Pancreas (tissue), 10 donors: ENCODE data around the gene UBXN11. TPM values are rescaled to one million over a fixed set of nuclear protein-coding genes. Genes with fewer than 3 reads are reported as not detected.
"Not testable (repeated sequence)": the region's sequence is repeated elsewhere in the genome, so short reads cannot be mapped to it uniquely, and the experiment has no call there.

ENCODE experiments used
- ATAC-seq, 4 donors: fragments of 200-7000 bp; cut with Tn5 transposase; one replicate each; pipeline versions ENCODE4 v1.8.0 to v1.9.1; 2020; ENCODE audit warnings: mild to moderate bottlenecking in 4 of 4, moderate library complexity in 4 of 4
- DNase-seq, 6 donors: peaks; one replicate each; pipeline ENCODE4 v3.0.0-alpha.2; 2020
- FAIRE-seq: peaks from 2 replicates; lab custom pipeline; 2012; peaks lifted over from hg19 to GRCh38; lab: Jason Lieb, UNC
- H3K27ac ChIP-seq, 4 donors: fragments of 200-600 bp; sonication (generic); 1 replicate in 3 of 4; 2 replicates in 1 of 4; pipeline versions ENCODE4 v1.5.0 to v1.8.0; 2020
- H3K27me3 ChIP-seq, 4 donors: fragments of 200-600 bp; one replicate each; pipeline ENCODE4 v1.8.0; 2021
- H3K36me3 ChIP-seq, 3 donors: fragments of 200-600 bp; sonication (generic) in 1 of 3; one replicate each; pipeline versions ENCODE4 v1.5.0 to v1.8.0; 2020 to 2021
- H3K4me1 ChIP-seq, 3 donors: fragments of 200-600 bp; one replicate each; pipeline ENCODE4 v1.8.0; 2021
- H3K4me3 ChIP-seq, 4 donors: fragments of 200-600 bp; sonication (generic) in 2 of 4; one replicate each; pipeline versions ENCODE4 v1.5.0 to v1.8.0; 2020 to 2021
- H3K9me3 ChIP-seq, 4 donors: fragments of 200-600 bp; one replicate each; pipeline ENCODE4 v1.8.0; 2021
- WGBS, 2 donors: extraction: QIAGEN DNeasy Blood & Tissue Kit; methylation state at CpG; one replicate each; pipeline ENCODE4 v1.1.7; 2013; 5-methylcytosine and 5-hydroxymethylcytosine counted together
- intact Hi-C, 3 donors: fragments of 100-400 bp; cut with DNase I; formaldehyde crosslinking; loops; one replicate each; pipeline versions ENCODE4 v1.11.1 to v1.14.2; 2022
- polyA plus RNA-seq, 2 donors: library from polyadenylated mRNA; stranded (reverse); fragments of 200-250 nt; gene quantifications; one replicate each; pipeline ENCODE4 v1.2.3, GENCODE V29; 2013
- total RNA-seq, 6 donors: library from RNA; stranded (reverse); fragmentation: NEBNext Ultra II Directional in 4 of 6; extraction: Animal tissue kit (Norgen Biotek cat#: 25700) in 4 of 6; gene quantifications; one replicate each; pipeline versions ENCODE4 v1.2.1 to v1.2.4, GENCODE V29; 2021 to 2023
- TF ChIP-seq, protein P1 (sequence below), 4 donors: fragments of 200-600 bp; sonication (generic) in 3 of 4; IDR thresholded peaks; one replicate each; pipeline versions ENCODE4 v1.5.0 to v1.8.0; 2021; ENCODE audit warnings: antibody characterized with exemption in 4 of 4
- donor health status: healthy with polysubstance abuse.
- donor health status: DM: no; HTN: no; CAD: no; lungs with moderate emphysema.
- donor health status: DM: no; HTN: no; CAD: no.
- donor health status: control.
- donor health status: control.
- donor health status: Bipolar disorder and iron deficiency.
- donor health status: DM: yes; HTN: yes; CAD: no.
- donor health status: DM: no; HTN: no; CAD: no.
- donor health status: DM: no; HTN: no; CAD: no.
- donor health status: DM: yes; HTN: yes; CAD: no.

Gene UBXN11
- total and polyA plus RNA-seq, 8 donors: 8.7 to 61.6 (median 13.9) TPM

DNA sequence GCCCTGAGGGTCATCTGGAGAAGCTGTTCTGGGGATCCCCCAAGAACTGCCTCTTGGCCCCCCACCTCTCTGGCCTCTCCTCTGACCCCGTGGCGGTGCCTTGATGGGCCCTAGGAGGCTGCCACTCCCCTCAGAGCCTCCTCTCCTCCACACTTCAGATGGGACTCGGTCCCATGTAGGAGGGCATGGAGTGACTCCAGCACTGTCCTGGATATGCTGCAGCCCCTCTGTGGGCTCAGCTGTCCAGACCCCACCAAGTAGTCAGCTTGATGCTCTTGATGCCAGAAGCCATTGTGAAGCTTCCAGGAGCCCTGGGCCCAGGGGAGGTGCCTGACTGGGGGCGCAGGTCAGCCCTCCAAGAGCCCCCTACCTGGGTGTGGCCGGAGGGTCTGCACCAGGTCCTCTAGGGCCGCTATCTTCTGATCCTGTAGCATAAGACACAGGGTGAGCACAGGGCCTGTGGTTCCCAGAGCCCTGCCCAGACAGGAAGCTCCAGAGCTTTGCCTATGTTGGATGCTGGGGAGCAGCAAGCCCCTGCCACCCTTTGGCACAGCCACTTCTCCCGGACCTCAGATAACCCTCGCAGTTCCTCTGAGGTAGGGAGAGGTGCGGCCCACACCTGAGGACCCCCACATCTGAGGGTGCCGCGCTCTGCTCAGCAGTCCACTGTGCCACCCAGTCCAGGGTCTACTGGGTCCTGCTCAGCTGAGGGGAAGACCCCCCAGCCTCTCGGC, 9.2 kb downstream of the UBXN11 start:
- ATAC-seq (no peak), DNase-seq (no peak), FAIRE-seq (no peak)
- WGBS, 2 donors: 90 to 91% methylated on average over 12 of the region's 12 CpGs
- intact Hi-C loops: loop anchor here in 1 of 3 donors (2.0 kb wide), 1 partner anchor 14 kb away; no protein-coding TSS in a partner anchor
- H3K4me3 ChIP-seq: no peak overlapping the region
- no peaks in the 10 kb centered on the region for H3K4me1 ChIP-seq
- H3K36me3 ChIP-seq: no peaks in the 10 kb centered on the region
- H3K9me3 ChIP-seq: no peaks in the 10 kb centered on the region
- H3K27ac ChIP-seq: no peak overlapping the region
- no peaks in the 10 kb centered on the region for H3K27me3 ChIP-seq
- TF ChIP-seq, protein P1, sequence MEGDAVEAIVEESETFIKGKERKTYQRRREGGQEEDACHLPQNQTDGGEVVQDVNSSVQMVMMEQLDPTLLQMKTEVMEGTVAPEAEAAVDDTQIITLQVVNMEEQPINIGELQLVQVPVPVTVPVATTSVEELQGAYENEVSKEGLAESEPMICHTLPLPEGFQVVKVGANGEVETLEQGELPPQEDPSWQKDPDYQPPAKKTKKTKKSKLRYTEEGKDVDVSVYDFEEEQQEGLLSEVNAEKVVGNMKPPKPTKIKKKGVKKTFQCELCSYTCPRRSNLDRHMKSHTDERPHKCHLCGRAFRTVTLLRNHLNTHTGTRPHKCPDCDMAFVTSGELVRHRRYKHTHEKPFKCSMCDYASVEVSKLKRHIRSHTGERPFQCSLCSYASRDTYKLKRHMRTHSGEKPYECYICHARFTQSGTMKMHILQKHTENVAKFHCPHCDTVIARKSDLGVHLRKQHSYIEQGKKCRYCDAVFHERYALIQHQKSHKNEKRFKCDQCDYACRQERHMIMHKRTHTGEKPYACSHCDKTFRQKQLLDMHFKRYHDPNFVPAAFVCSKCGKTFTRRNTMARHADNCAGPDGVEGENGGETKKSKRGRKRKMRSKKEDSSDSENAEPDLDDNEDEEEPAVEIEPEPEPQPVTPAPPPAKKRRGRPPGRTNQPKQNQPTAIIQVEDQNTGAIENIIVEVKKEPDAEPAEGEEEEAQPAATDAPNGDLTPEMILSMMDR (IDR thresholded peaks at IDR 0.05): no peak

DNA sequence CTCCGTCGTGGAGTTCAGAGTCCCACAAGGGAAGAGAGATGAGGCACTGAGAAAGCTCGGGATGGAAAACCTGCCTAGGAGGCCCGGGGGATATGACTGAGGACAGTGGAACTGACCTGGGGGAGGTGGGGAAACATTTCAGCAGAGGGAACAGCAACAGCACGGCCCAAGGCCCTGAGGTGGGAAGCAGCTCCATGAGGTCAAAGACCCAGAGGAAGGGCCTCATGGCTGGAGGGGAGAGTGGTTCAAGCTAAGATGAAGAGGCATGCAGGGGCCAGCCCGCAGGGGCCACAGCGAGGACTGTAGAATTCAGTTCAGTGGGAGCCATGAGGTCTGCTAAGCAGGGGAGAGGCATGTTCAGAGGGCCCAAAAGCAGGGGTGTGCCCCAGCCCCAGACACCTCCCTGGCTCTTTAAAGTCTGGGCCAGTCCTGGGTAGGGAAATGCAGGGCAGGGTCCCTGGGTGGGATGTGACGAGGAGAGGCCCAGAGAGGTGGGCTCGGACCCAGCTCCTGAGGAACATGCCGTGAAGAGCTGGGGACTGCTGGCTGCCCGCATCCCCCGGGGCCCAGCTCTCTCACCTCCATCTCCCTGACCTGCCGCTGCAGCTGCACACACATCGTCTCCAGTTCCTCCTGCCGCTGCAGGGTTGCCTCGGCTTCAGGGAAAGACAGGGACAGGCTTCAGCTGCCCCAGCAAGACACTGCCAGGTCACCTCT, 9.9 kb downstream of the UBXN11 start:
- 87 to 94% methylated on average over 16 of the region's 16 CpGs for WGBS, 2 donors
- no peak for FAIRE-seq
- Histone ChIP-seq H3K9me3 (no peaks in the 10 kb centered on the region), H3K27me3 (no peaks in the 10 kb centered on the region), H3K4me3 (no peak overlapping the region), H3K4me1 (no peaks in the 10 kb centered on the region), H3K27ac (no peak overlapping the region), H3K36me3 (no peaks in the 10 kb centered on the region)
- intact Hi-C loops: loop anchor here in 1 of 3 donors (2.0 kb wide), 1 partner anchor 14 kb away; no protein-coding TSS in a partner anchor
- ATAC-seq: no peak
- no peak for DNase-seq
- TF ChIP-seq, protein P1 (IDR thresholded peaks at IDR 0.05): no peak

DNA sequence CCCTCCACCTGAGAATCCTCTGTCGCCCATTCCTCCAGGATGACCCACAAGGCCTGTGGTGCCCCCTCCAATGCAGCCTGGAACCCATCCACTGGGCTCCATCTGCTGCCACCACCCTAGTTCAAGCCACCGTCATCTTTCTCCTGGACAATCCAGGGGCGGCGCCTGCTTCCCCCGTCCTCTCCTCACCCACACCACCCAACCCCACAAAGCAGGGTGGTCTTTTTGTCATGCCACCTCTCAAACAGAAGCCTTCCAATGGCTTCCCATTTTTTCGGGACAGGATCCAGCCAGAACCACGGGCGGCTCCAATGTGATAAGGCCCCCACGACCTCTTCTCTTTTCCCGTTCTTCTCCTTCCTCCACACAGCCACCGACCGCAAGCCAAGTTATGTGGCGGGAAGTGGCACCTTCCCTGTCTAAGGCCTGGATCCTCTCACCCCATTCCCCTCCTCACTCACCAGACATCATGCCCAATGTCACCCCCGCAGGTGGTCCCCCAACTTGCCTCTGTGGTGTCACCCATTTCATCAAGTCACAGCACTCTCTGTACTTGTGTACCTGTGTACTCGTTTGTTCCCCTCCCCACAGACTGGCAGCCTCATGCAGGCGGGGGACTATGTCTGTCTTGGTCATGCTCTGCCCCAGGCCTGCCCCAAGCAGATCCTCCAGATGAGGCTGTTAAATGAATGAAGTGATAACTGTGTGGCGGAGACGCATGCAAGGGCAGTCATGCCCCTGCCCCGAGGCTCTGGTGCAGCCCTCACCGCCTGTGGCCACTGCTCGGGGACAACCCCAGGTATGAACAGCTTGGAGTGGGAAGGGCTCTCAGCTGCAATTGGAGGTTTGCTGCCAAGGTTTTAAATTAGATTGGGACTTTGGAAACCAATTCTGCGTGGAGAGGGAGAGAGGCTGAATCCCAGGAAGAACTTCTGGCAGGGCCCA, 11.0 kb downstream of the UBXN11 start:
- no peak for DNase-seq
- WGBS, 2 donors: 86 to 90% methylated on average over 22 of the region's 22 CpGs
- Histone ChIP-seq H3K4me1 (no peaks in the 10 kb centered on the region), H3K36me3 (no peaks in the 10 kb centered on the region), H3K27ac (no peak overlapping the region), H3K4me3 (no peak overlapping the region), H3K27me3 (no peaks in the 10 kb centered on the region), H3K9me3 (no peaks in the 10 kb centered on the region)
- no peak for FAIRE-seq
- intact Hi-C loops: loop anchor here in 1 of 3 donors (2.0 kb wide), 1 partner anchor 13 kb away; no protein-coding TSS in a partner anchor
- TF ChIP-seq, protein P1 (IDR thresholded peaks at IDR 0.05): no peak
- ATAC-seq: no peak

DNA sequence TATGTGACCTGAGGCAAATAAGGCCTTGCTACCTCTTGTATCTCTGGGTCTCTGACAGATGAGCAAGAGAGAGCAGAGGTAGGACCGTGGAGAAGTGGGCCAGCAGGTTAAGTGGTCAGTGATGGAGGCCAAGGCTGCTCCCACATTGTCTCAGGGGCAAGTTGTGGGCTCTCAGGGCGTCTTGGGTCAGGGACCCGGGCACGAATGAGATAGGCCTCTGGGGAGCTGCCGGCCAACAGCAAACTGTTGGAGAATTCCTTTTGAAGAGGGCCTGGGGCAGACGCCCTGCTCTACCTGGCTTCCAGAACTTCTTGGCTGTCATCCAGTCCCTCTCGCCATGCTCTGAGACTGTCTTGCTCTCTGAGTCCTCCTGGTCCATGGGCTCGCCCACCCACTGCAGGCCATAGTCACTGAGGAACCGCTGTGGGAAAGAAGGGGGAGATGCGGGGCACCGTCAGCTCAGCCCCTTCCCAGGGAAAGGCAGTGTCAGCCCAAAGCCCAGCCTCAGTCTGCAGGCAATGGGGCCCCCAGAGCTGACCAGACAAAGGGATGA, 12.4 kb downstream of the UBXN11 start:
- no peak for DNase-seq
- no peak for FAIRE-seq
- WGBS, 2 donors: 79 to 84% methylated on average over 11 of the region's 11 CpGs

DNA sequence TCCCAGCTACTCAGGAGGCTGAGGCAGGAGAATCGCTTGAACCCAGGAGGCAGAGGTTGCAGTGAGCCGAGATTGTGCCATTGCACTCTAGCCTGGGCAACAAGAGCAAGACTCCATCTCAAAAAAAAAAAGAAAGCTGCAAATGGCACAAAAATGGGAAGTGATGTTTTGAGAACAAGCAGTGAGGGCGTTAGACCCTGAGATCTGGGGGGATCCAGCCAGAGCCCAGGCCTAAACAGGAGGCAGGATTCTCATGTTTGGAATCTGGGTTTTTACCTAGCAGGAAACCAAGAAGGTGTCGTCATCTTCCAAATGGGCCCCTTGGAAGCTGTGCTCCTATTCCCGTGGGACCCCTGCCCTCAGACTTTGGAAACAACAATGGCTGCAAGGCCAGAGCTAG, 13.7 kb downstream of the UBXN11 start:
- H3K4me3 ChIP-seq, H3K4me1 ChIP-seq, FAIRE-seq, H3K27ac ChIP-seq, DNase-seq, ATAC-seq, intact Hi-C loops, H3K27me3 ChIP-seq, H3K36me3 ChIP-seq, H3K9me3 ChIP-seq: not testable (repeated sequence)
- 89 to 92% methylated on average over 5 of the region's 5 CpGs for WGBS, 2 donors

More for the DNA sequence above, 12.4 kb downstream of the UBXN11 start:
- Histone ChIP-seq H3K27me3 (no peaks in the 10 kb centered on the region), H3K4me1 (no peaks in the 10 kb centered on the region), H3K27ac (no peak overlapping the region), H3K36me3 (no peaks in the 10 kb centered on the region), H3K4me3 (no peak overlapping the region), H3K9me3 (no peaks in the 10 kb centered on the region)
- no peak for ATAC-seq
- intact Hi-C loops: no loop called here
- TF ChIP-seq, protein P1 (IDR thresholded peaks at IDR 0.05): no peak
